ENCODE results near the gene SND1. TPM values are rescaled to one million over a fixed set of nuclear protein-coding genes. Genes with fewer than 3 reads are reported as not detected.

Gene SND1
- total RNA-seq, 3 donors from 2014 or later = 260 to 267 (median 267) TPM

GRCh38 chr7:127933146-127933545, 281.2 kb downstream of the SND1 start:
- H3K4me3 Mint-ChIP-seq = no peak overlapping the region
- DNase-seq (no peak), ATAC-seq (no peak)
- no peaks in the 10 kb centered on the region for H3K27me3 Mint-ChIP-seq (ENCODE audit: low read depth)
- H3K4me1 Mint-ChIP-seq (ENCODE audit: low read depth) = peaks cover 1% of the 10 kb centered on the region
- no peaks in the 10 kb centered on the region for H3K9me3 Mint-ChIP-seq
- H3K36me3 Mint-ChIP-seq (ENCODE audit: insufficient read depth) = peaks cover 43% of the 10 kb centered on the region

- Mint-ChIP-seq H3K36me3 (ENCODE audit: insufficient read depth) (peaks cover 37% of the 10 kb centered on the region), H3K4me3 (no peak overlapping the region), H3K4me1 (ENCODE audit: low read depth) (peaks cover under 1% of the 10 kb centered on the region), H3K9me3 (no peaks in the 10 kb centered on the region), H3K27me3 (ENCODE audit: low read depth) (no peaks in the 10 kb centered on the region)
- no peak for ATAC-seq
- no peak for DNase-seq
Observed at GRCh38 chr7:127934711-127935110, 282.7 kb downstream of the SND1 start.

- Mint-ChIP-seq H3K4me3 (no peak overlapping the region), H3K36me3 (ENCODE audit: insufficient read depth) (peaks cover 27% of the 10 kb centered on the region)
Observed at GRCh38 chr7:127935847-127936376, 283.9 kb downstream of the SND1 start.

GRCh38 chr7:127937066-127937680, 285.2 kb downstream of the SND1 start:
- H3K27me3 Mint-ChIP-seq (ENCODE audit: low read depth) = no peaks in the 10 kb centered on the region
- H3K9me3 Mint-ChIP-seq = no peaks in the 10 kb centered on the region
- DNase-seq (no peak), ATAC-seq (no peak)
- no peaks in the 10 kb centered on the region for H3K4me1 Mint-ChIP-seq (ENCODE audit: low read depth)
- peaks cover 25% of the 10 kb centered on the region for H3K36me3 Mint-ChIP-seq (ENCODE audit: insufficient read depth)
- no peak overlapping the region for H3K4me3 Mint-ChIP-seq

More at GRCh38 chr7:127935847-127936376, 283.9 kb downstream of the SND1 start:
- Mint-ChIP-seq H3K4me1 (ENCODE audit: low read depth) (no peaks in the 10 kb centered on the region), H3K9me3 (no peaks in the 10 kb centered on the region), H3K27me3 (ENCODE audit: low read depth) (no peaks in the 10 kb centered on the region)
- DNase-seq = no peak
- no peak for ATAC-seq

GRCh38 chr7:127938588-127938987, 286.6 kb downstream of the SND1 start:
- Mint-ChIP-seq H3K9me3 (no peaks in the 10 kb centered on the region), H3K4me1 (ENCODE audit: low read depth) (no peaks in the 10 kb centered on the region), H3K27me3 (ENCODE audit: low read depth) (no peaks in the 10 kb centered on the region), H3K36me3 (ENCODE audit: insufficient read depth) (peaks cover 24% of the 10 kb centered on the region), H3K4me3 (no peak overlapping the region)
- ATAC-seq (no peak), DNase-seq (no peak)

- Mint-ChIP-seq H3K9me3 (no peaks in the 10 kb centered on the region), H3K4me1 (ENCODE audit: low read depth) (no peaks in the 10 kb centered on the region), H3K4me3 (no peak overlapping the region), H3K27me3 (ENCODE audit: low read depth) (no peaks in the 10 kb centered on the region), H3K36me3 (ENCODE audit: insufficient read depth) (peaks cover 19% of the 10 kb centered on the region)
- DNase-seq = no peak
- ATAC-seq = no peak
Observed at GRCh38 chr7:127940381-127941160, 288.6 kb downstream of the SND1 start.

- Mint-ChIP-seq H3K36me3 (ENCODE audit: insufficient read depth) (peaks cover 26% of the 10 kb centered on the region), H3K27me3 (ENCODE audit: low read depth) (no peaks in the 10 kb centered on the region), H3K4me1 (ENCODE audit: low read depth) (no peaks in the 10 kb centered on the region), H3K4me3 (no peak overlapping the region), H3K9me3 (no peaks in the 10 kb centered on the region)
- DNase-seq (no peak), ATAC-seq (no peak)
Observed at GRCh38 chr7:127941476-127942210, 289.6 kb downstream of the SND1 start.

- H3K36me3 Mint-ChIP-seq (ENCODE audit: insufficient read depth) = peaks cover 28% of the 10 kb centered on the region
- DNase-seq (no peak), ATAC-seq (no peak)
- H3K4me3 Mint-ChIP-seq = no peak overlapping the region
- no peaks in the 10 kb centered on the region for H3K4me1 Mint-ChIP-seq (ENCODE audit: low read depth)
- no peaks in the 10 kb centered on the region for H3K9me3 Mint-ChIP-seq
- no peaks in the 10 kb centered on the region for H3K27me3 Mint-ChIP-seq (ENCODE audit: low read depth)
Observed at GRCh38 chr7:127943541-127944521, 291.8 kb downstream of the SND1 start.

- H3K36me3 Mint-ChIP-seq (ENCODE audit: insufficient read depth) = peaks cover 37% of the 10 kb centered on the region
- no peaks in the 10 kb centered on the region for H3K9me3 Mint-ChIP-seq
- H3K4me1 Mint-ChIP-seq (ENCODE audit: low read depth) = no peaks in the 10 kb centered on the region
- no peaks in the 10 kb centered on the region for H3K27me3 Mint-ChIP-seq (ENCODE audit: low read depth)
- ATAC-seq = no peak
- H3K4me3 Mint-ChIP-seq = no peak overlapping the region
- DNase-seq = no peak
Observed at GRCh38 chr7:127946111-127946510, 294.1 kb downstream of the SND1 start.

- Mint-ChIP-seq H3K4me1 (ENCODE audit: low read depth) (no peaks in the 10 kb centered on the region), H3K36me3 (ENCODE audit: insufficient read depth) (peaks cover 39% of the 10 kb centered on the region), H3K9me3 (no peaks in the 10 kb centered on the region), H3K4me3 (no peak overlapping the region), H3K27me3 (ENCODE audit: low read depth) (no peaks in the 10 kb centered on the region)
- DNase-seq = no peak
- ATAC-seq = no peak
Observed at GRCh38 chr7:127946847-127947246, 294.9 kb downstream of the SND1 start.

- Mint-ChIP-seq H3K27me3 (ENCODE audit: low read depth) (no peaks in the 10 kb centered on the region), H3K4me3 (no peak overlapping the region), H3K36me3 (ENCODE audit: insufficient read depth) (peaks cover 32% of the 10 kb centered on the region), H3K4me1 (ENCODE audit: low read depth) (no peaks in the 10 kb centered on the region), H3K9me3 (no peaks in the 10 kb centered on the region)
- no peak for DNase-seq
- ATAC-seq = no peak
Observed at GRCh38 chr7:127948312-127948711, 296.3 kb downstream of the SND1 start.

- Mint-ChIP-seq H3K27me3 (ENCODE audit: low read depth) (no peaks in the 10 kb centered on the region), H3K9me3 (no peaks in the 10 kb centered on the region), H3K36me3 (ENCODE audit: insufficient read depth) (peaks cover 32% of the 10 kb centered on the region), H3K4me1 (ENCODE audit: low read depth) (no peaks in the 10 kb centered on the region), H3K4me3 (no peak overlapping the region)
- DNase-seq (no peak), ATAC-seq (no peak)
Observed at GRCh38 chr7:127948930-127949329, 296.9 kb downstream of the SND1 start.

- Mint-ChIP-seq H3K4me3 (no peak overlapping the region), H3K9me3 (no peaks in the 10 kb centered on the region), H3K4me1 (ENCODE audit: low read depth) (no peaks in the 10 kb centered on the region), H3K36me3 (ENCODE audit: insufficient read depth) (peaks cover 32% of the 10 kb centered on the region), H3K27me3 (ENCODE audit: low read depth) (no peaks in the 10 kb centered on the region)
- ATAC-seq = no peak
- no peak for DNase-seq
Observed at GRCh38 chr7:127949769-127950222, 297.8 kb downstream of the SND1 start.
